Endometrial microvascular endothelial cells (primary cell): Measurements from ENCODE around the gene TRIM2. TPM values are rescaled to one million over a fixed set of nuclear protein-coding genes. Genes with fewer than 3 reads are reported as not detected.

Experiments
- in situ Hi-C: cut with HindIII; loops from 2 replicates; pipeline ENCODE4 v1.10.0; 2017; ENCODE audit warnings: low sequenced_read_pairs, low pct_unique_long_range_greater_than_20kb; ENCODE audit errors: inconsistent ontology term
- total RNA-seq: library from RNA; depleted of rRNA; stranded (reverse); fragments of >200 nt; gene quantifications from one replicate; pipeline ENCODE4 v1.2.3, GENCODE V29; 2015; ENCODE audit errors: inconsistent ontology term

TRIM2 gene
- total RNA-seq, 1 donor from 2014 or later = 10.5 TPM

DNA sequence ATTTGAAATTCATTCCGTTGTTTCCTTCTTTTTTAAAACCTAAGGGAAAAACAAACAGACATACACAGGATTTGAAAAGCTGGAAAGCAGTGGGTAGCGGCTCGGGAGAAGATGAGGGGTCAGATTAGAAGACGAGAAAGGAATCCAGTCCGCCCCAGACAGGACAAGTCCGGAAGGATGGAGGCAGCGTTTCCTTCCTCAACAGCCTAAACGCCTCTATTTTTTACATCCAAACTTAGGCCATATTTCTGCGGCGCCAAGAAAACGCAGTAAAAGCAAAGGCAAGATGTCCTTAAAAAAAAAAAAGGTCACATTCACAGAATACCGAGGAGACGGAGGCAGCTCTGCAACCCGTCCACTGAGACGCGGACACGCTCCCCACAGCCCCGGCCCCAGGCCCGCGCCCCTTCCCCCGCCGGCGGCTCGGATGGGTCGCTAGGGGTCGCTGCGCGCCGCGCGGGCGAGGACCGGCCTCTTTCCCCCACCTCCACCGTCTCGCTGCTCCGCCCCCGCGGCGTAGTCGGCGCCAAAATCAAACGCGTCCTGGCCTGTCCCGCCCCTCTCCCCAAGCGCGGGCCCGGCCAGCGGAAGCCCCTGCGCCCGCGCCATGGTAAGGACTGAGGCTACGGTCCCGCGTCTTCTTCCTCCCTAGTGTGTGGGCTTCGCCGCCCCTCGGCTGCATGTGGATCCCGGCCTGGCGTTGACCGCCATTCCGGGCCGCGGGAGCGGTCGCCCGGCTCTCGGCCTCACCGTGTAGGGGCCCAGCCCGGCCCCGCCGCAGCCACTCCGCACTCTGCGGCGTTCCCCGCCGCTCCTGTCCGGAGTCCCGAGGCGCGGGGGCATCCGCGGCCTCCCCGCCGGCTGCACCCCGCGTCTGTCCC, 140.1 kb downstream of the TRIM2 start, which contains the start of gene MND1:
TSS of gene MND1 (plus strand) at position 558 of the 881 bp plus-strand sequence. CDS start at position 608, 50 bp downstream.
- in situ Hi-C loops = no loop called here

GRCh38 chr4:153345012-153345981, 141.1 kb downstream of the TRIM2 start:
- in situ Hi-C loops = no loop called here

GRCh38 chr4:153346031-153346430, 141.8 kb downstream of the TRIM2 start:
- in situ Hi-C loops = no loop called here

GRCh38 chr4:153346563-153346962, 142.3 kb downstream of the TRIM2 start:
- in situ Hi-C loops = no loop called here

GRCh38 chr4:153347117-153347516, 142.9 kb downstream of the TRIM2 start:
- in situ Hi-C loops = no loop called here

DNA sequence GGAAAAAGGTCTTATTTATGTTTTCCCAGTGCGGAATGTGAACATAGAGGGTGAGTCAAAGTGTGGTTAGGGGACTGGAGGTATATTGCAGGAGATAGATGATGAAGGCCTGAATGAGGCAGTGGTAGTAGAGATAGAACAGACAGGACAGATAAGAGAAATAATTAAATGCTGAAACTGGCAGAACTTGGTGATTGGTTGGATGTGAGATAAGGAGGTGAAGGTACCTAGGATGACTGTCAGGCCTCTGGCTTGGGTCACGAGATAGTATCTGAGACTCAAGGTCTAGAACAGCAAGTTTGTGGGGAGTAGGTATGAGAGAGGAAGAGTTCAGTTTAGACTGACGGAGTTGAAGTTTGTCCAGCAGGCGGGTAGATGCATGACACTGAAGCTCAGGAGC, 143.8 kb downstream of the TRIM2 start:
- in situ Hi-C loops = no loop called here

GRCh38 chr4:153349206-153349805, 145.1 kb downstream of the TRIM2 start:
- in situ Hi-C loops = no loop called here

- in situ Hi-C loops = no loop called here
Measured at GRCh38 chr4:153362184-153362583, 157.9 kb downstream of the TRIM2 start.

DNA sequence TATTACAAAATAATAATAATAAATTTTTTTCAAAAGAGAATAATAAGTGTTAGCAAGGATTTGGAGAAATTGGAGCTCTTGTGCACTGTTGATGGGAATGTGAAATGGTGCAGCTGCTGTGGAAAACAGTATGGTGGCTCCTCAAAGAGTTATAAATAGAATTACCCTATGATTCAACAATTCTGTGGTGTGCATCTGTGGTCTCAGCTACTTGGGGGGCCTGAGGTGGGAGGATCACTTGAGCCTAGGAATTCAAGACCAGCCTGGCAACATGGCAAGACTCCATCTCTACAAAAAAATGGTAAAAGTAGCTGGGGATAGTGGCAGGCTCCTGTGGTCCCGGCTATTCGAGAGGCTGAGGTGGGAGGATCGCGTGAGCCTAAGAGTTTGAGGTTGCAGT, 159.8 kb downstream of the TRIM2 start:
- in situ Hi-C loops = no loop called here

DNA sequence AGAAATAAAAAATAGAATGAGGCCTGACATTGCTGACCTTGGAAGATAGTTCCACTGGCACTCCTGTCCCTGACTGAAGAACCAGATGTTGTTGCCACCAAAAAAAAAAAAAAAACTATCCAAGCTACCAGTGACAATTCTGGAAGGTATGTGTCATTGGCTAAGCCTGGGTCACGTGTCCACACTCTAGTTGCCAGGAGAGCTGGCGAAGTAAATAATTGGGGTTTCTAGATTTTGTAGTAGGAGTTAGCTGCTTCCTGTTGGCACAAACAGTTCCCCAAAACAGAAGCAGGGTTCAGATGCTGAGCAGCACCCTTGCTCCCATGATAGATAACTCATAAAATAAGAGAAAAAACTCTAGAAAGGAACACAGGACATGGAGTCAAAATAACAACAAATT, 160.8 kb downstream of the TRIM2 start:
- in situ Hi-C loops = no loop called here

GRCh38 chr4:153366486-153366885, 162.2 kb downstream of the TRIM2 start:
- in situ Hi-C loops = no loop called here

DNA sequence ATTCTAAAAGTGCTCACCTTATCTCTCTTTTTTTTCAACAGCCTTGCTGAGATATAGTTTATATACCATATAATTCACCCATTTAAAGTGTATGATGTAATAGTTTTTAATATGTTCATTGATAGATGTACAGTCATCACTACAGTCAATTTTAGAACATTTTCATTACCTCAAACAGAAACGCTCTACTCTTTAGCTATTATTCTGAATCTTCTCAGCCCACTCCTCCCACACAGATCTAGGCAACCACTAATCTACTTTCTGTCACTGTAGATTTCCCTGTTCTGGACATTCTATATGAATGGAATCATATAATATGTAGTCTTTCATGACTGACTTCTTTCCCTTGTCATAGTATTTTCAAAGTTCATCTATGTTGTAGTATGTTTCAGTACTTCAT, 162.8 kb downstream of the TRIM2 start:
- in situ Hi-C loops = no loop called here

DNA sequence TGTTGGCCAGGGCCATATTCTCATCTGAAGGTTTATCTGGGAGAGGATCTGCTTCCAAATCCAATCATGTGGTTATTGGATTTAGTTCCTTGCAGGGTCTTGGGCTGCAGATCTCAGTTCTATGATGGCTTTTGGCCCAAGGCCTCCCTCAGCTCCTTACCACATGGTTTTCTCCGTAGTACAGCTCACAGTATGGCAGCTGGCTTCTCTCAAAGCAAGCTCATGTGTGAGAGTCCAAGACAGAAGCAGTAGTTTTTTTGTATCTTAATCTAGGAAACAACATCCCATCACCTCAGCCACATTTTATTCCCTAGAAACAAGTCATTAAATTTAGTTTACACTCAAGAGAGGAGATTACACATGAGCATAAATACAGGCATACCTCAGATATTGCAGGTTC, 164.8 kb downstream of the TRIM2 start:
- in situ Hi-C loops = no loop called here

- in situ Hi-C loops = no loop called here
Measured at GRCh38 chr4:153371701-153372234, 167.5 kb downstream of the TRIM2 start.

DNA sequence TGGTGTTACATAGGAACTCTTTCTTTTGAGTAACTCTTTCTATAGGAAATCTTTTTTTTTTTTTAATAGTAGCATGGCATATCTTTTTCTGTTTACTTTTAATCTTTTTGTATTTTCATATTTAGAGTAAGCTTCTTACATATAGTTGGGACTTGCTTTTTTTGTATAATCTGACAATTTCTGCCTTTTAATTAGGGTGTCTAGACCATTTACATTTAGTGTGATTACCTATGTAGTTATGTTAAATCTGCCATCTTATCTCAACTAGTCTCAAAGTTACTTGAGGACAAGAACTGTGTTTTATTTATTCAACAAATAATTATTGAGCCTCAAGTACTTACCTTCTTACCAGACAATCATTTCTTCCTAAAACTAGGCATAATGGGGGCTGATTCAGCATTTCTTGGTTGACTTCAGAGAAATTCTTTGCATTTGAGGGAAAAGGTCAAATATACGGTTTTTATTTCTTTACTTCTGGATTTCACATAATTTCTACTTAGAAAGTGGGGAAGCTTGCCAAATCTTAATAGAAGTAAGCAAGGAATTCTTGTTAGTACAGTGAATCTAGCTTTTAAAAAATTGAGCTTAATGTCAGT, 168.8 kb downstream of the TRIM2 start:
- in situ Hi-C loops = no loop called here

DNA sequence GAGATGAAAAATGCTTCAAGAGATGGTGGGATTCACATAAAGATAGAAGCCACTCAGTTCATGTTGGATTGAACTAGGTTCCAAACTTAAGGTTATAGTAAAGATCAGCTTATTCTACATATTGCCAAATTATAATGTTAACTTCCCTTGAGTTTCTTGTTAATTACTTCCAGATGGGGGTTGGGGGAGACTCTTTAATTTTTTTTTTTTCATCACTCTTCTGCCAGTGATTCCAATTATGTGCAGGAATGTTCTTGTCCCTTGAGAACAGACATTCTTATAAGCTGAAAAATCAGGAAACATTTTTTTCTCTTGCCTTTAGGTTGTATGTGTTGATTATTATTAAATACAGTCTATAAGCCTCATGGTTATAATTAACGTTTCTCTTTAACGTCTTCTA, 170.2 kb downstream of the TRIM2 start:
- in situ Hi-C loops = no loop called here

- in situ Hi-C loops = no loop called here
Measured at GRCh38 chr4:153375303-153375702, 171.1 kb downstream of the TRIM2 start.

DNA sequence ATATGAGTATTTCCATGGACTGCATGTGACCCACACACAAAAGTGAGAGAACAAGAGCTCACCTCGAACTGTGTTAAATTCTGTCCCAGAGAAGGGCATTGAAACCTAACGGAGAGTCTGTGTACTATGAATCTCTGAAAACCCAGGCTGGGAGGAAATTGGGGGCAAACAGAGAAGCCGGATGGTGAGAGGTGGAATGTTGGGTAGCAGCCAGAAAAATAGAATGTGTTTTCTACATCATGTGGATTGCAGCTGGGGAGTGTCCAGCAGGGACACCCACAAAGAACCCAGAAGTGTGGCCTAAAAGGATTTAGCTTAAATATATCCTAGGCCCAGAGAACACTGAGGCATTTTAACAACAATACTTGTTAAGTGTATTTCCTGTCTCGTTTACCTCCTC, 178.9 kb downstream of the TRIM2 start:
- in situ Hi-C loops = no loop called here

DNA sequence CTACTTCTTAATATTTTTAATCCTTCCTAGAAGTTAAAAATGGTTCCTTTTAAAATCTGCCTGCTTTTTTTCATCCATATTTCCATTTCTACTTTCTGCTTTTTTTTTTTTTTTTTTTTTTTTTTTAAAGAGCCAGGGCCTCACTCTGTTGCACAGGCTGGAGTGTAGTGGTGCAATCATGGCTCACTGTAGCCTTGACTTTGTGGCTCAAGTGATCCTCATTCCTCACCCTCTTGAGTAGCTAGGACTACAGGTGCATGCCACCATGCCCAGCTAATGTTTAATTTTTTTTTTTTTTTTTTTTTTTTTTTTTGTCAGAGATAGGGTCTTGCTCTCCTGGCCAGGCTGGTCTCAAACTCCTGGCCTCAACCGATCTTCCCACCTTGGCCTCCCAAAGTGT, 179.9 kb downstream of the TRIM2 start:
- in situ Hi-C loops = no loop called here
